Lung (tissue), 12 donors: ENCODE data around the gene PPIL1. TPM values are rescaled to one million over a fixed set of nuclear protein-coding genes. Genes with fewer than 3 reads are reported as not detected.
A peak's percentile ranks its signal among the peaks of the same experiment; 100 is the strongest.

Source experiments
- ATAC-seq: fragments of 200-7000 bp; cut with Tn5 transposase; one replicate; pipeline ENCODE4 v1.9.1; 2020; ENCODE audit warnings: moderate number of reproducible peaks; ENCODE audit not compliant: insufficient read depth, low FRiP score
- DNase-seq, 3 donors: peaks; one replicate each; pipeline ENCODE4 v3.0.0-alpha.2; 2013 to 2017
- H3K27ac ChIP-seq, 2 donors: one replicate each; pipeline ENCODE4 v1.5.1; 2013; ENCODE audit warnings: mild to moderate bottlenecking in 2 of 2, moderate library complexity in 2 of 2, control low read depth in 1 of 2, inconsistent platforms in 1 of 2, low read depth in 1 of 2, low read length in 1 of 2
- H3K27me3 ChIP-seq, 3 donors: one replicate each; pipeline ENCODE4 v1.5.1; 2013; ENCODE audit warnings: low read length in 2 of 3; ENCODE audit not compliant: control insufficient read depth in 3 of 3, insufficient read depth in 3 of 3
- H3K36me3 ChIP-seq, 4 donors: one replicate each; pipeline ENCODE4 v1.5.1; 2013; ENCODE audit warnings: low read length in 4 of 4, mild to moderate bottlenecking in 1 of 4, moderate library complexity in 1 of 4; ENCODE audit not compliant: control insufficient read depth in 4 of 4, insufficient read depth in 4 of 4
- H3K4me1 ChIP-seq, 5 donors: one replicate each; pipeline ENCODE4 v1.5.1; 2013; ENCODE audit warnings: low read length in 5 of 5, mild to moderate bottlenecking in 2 of 5, moderate library complexity in 1 of 5; ENCODE audit not compliant: control insufficient read depth in 5 of 5, insufficient read depth in 5 of 5
- H3K4me3 ChIP-seq: one replicate; pipeline ENCODE4 v1.5.1; 2013; ENCODE audit warnings: mild to moderate bottlenecking, control low read depth, moderate library complexity
- H3K9ac ChIP-seq, 2 donors: one replicate each; pipeline ENCODE4 v1.5.1; 2013; ENCODE audit warnings: low read length in 2 of 2, control low read depth in 1 of 2; ENCODE audit not compliant: insufficient read depth in 1 of 2
- H3K9me3 ChIP-seq, 4 donors: one replicate each; pipeline ENCODE4 v1.5.1; 2013; ENCODE audit warnings: low read length in 3 of 4, mild to moderate bottlenecking in 1 of 4, moderate library complexity in 1 of 4; ENCODE audit not compliant: control insufficient read depth in 4 of 4, insufficient read depth in 3 of 4
- CTCF ChIP-seq: IDR thresholded peaks from 2 replicates; pipeline ENCODE4 v1.5.1; 2012; ENCODE audit warnings: mild to moderate bottlenecking; ENCODE audit errors: control extremely low read depth, extremely low read depth
- WGBS, 2 donors: extraction: QIAGEN DNeasy Blood & Tissue Kit; methylation state at CpG; one replicate each; pipeline ENCODE4 v1.1.7; 2013; 5-methylcytosine and 5-hydroxymethylcytosine counted together
- polyA plus RNA-seq, 2 donors: library from polyadenylated mRNA; stranded (reverse); fragments of 200-250 nt; gene quantifications; one replicate each; pipeline ENCODE4 v1.2.1, GENCODE V29; 2013
- total RNA-seq, 2 donors: library from RNA; depleted of rRNA in 1 of 2; stranded (reverse); fragments of >200 nt in 1 of 2; gene quantifications; one replicate each; pipeline ENCODE4 v1.2.1, GENCODE V29; 2014 to 2021
- donor health status: control.
- donor health status: control.
- donor health status: Bipolar disorder and iron deficiency.
- donor health status: healthy.
- donor health status: DM: yes; HTN: yes; CAD: no.

PPIL1 gene
- total and polyA plus RNA-seq, 4 donors = 12.3 to 30.2 (median 20.1) TPM

- TF ChIP-seq CTCF = no peak
- no peaks in the 10 kb centered on the region for H3K27me3 ChIP-seq
- no peak for DNase-seq
- no peak overlapping the region for H3K9ac ChIP-seq
- peaks cover 5 to 15% (median 8%) of the 10 kb centered on the region in 4 donors for H3K36me3 ChIP-seq
- no peak overlapping the region for H3K4me3 ChIP-seq
- H3K4me1 ChIP-seq = peaks cover 0 to 9% (median 0%) of the 10 kb centered on the region in 5 donors
- ATAC-seq = no peak
- H3K9me3 ChIP-seq = no peaks in the 10 kb centered on the region
- WGBS, 2 donors = 82 to 88% methylated on average over 6 of the region's 6 CpGs
- no peak overlapping the region for H3K27ac ChIP-seq
Observed at GRCh38 chr6:36858407-36858981, 16.1 kb downstream of the PPIL1 start.

GRCh38 chr6:36857325-36857724, 17.3 kb downstream of the PPIL1 start:
- H3K4me1 ChIP-seq = peaks cover 0 to 16% (median 0%) of the 10 kb centered on the region in 5 donors
- TF ChIP-seq CTCF = no peak
- ATAC-seq (no peak), DNase-seq (no peak)
- peaks cover 3 to 13% (median 5%) of the 10 kb centered on the region in 4 donors for H3K36me3 ChIP-seq
- H3K4me3 ChIP-seq = no peak overlapping the region
- H3K27me3 ChIP-seq = no peaks in the 10 kb centered on the region
- no peak overlapping the region for H3K27ac ChIP-seq
- WGBS, 2 donors = 96% methylated on average over 4 of the region's 4 CpGs
- H3K9me3 ChIP-seq = no peaks in the 10 kb centered on the region
- no peak overlapping the region for H3K9ac ChIP-seq

GRCh38 chr6:36856277-36856676, 18.3 kb downstream of the PPIL1 start:
- Histone ChIP-seq H3K9me3 (no peaks in the 10 kb centered on the region), H3K4me3 (no peak overlapping the region), H3K4me1 (peaks cover 0 to 18% (median 0%) of the 10 kb centered on the region in 5 donors), H3K9ac (no peak overlapping the region), H3K27ac (peak overlapping the region in 1 of 2 donors; percentile 54), H3K27me3 (no peaks in the 10 kb centered on the region), H3K36me3 (peaks cover 3 to 13% (median 5%) of the 10 kb centered on the region in 4 donors)
- no peak for TF ChIP-seq CTCF
- 77 to 85% methylated on average over 8 of the region's 8 CpGs for WGBS, 2 donors
- ATAC-seq (no peak), DNase-seq (peak in 1 of 3 donors; percentile 9)

- H3K27ac ChIP-seq = peak overlapping the region in 1 of 2 donors; percentile 54
- H3K4me3 ChIP-seq = no peak overlapping the region
- no peaks in the 10 kb centered on the region for H3K27me3 ChIP-seq
- no peak overlapping the region for H3K9ac ChIP-seq
- no peak for TF ChIP-seq CTCF
- DNase-seq (no peak), ATAC-seq (no peak)
- peaks cover 0 to 18% (median 0%) of the 10 kb centered on the region in 5 donors for H3K4me1 ChIP-seq
- no peaks in the 10 kb centered on the region for H3K9me3 ChIP-seq
- H3K36me3 ChIP-seq = peaks cover 3 to 13% (median 5%) of the 10 kb centered on the region in 4 donors
- 93 to 99% methylated on average over 10 of the region's 10 CpGs for WGBS, 2 donors
Observed at GRCh38 chr6:36855750-36856149, 18.9 kb downstream of the PPIL1 start.
